Measurements from ENCODE around the gene CCDC117. TPM values are rescaled to one million over a fixed set of nuclear protein-coding genes. Genes with fewer than 3 reads are reported as not detected.

Gene CCDC117
- total RNA-seq, 1 experiment from 2014 or later = 33.5 TPM

- BruUV-seq (replicated peaks) = no TSS peak
- ChIA-PET POLR2A (ENCODE audit: low non-redundant PET) (no interaction called here), CTCF (no interaction called here)
- DNase-seq (ENCODE audit: low spot score) = no peak
- Histone ChIP-seq H3K4me3 (ENCODE audit: low read depth, low read length, poor library complexity, severe bottlenecking) (no peak overlapping the region), H3K9me3 (ENCODE audit: low read depth, low read length, poor library complexity, severe bottlenecking) (no peaks in the 10 kb centered on the region), H3K4me1 (ENCODE audit: insufficient read depth, low read length, poor library complexity, severe bottlenecking) (no peaks in the 10 kb centered on the region), H3K27me3 (replicated peaks; ENCODE audit: insufficient read depth, low read depth, low read length, poor library complexity) (no peaks in the 10 kb centered on the region), H3K27ac (ENCODE audit: low read depth, low read length, poor library complexity, severe bottlenecking) (no peak overlapping the region), H3K36me3 (ENCODE audit: insufficient read depth, low read length, poor library complexity, severe bottlenecking) (peaks cover 9% of the 10 kb centered on the region)
- TF ChIP-seq EZH2 (IDR thresholded peaks at IDR 0.05; ENCODE audit: borderline replicate concordance, low read depth, low read length, poor library complexity, severe bottlenecking) (no peak), CTCF (conservative IDR thresholded peaks at IDR 0.05; ENCODE audit: low read depth, low read length) (no peak)
- intact Hi-C loops (cut with micrococcal nuclease; ENCODE audit: unreplicated experiment) = no loop called here
Observed at GRCh38 chr22:28771195-28771791, 1.2 kb upstream of the CCDC117 start.

- Histone ChIP-seq H3K4me3 (ENCODE audit: low read depth, low read length, poor library complexity, severe bottlenecking) (peak overlapping the region; percentile 78), H3K27ac (ENCODE audit: low read depth, low read length, poor library complexity, severe bottlenecking) (peak overlapping the region; percentile 97), H3K27me3 (replicated peaks; ENCODE audit: insufficient read depth, low read depth, low read length, poor library complexity) (no peaks in the 10 kb centered on the region), H3K9me3 (ENCODE audit: low read depth, low read length, poor library complexity, severe bottlenecking) (no peaks in the 10 kb centered on the region), H3K36me3 (ENCODE audit: insufficient read depth, low read length, poor library complexity, severe bottlenecking) (peaks cover 12% of the 10 kb centered on the region), H3K4me1 (ENCODE audit: insufficient read depth, low read length, poor library complexity, severe bottlenecking) (no peaks in the 10 kb centered on the region)
- DNase-seq (ENCODE audit: low spot score) = no peak
- TSS peak; percentile 64 for BruUV-seq (replicated peaks)
- intact Hi-C loops (cut with micrococcal nuclease; ENCODE audit: unreplicated experiment) = loop anchor here (1.0 kb wide), 1 partner anchor 31 kb away; the partner anchor contains the start of gene HSCB
- POLR2A ChIA-PET (ENCODE audit: low non-redundant PET) = no interaction called here
- TF ChIP-seq CTCF (conservative IDR thresholded peaks at IDR 0.05; ENCODE audit: low read depth, low read length) (no peak), EZH2 (IDR thresholded peaks at IDR 0.05; ENCODE audit: borderline replicate concordance, low read depth, low read length, poor library complexity, severe bottlenecking) (no peak)
- CTCF ChIA-PET = interaction anchor here (0.6 kb wide), 1 partner anchor 172 kb away, joined by 3 read pairs; no protein-coding TSS in a partner anchor
Observed at GRCh38 chr22:28773461-28773867, 969 bp downstream of the CCDC117 start.

GRCh38 chr22:28774378-28774777 lies 1.9 kb downstream of the CCDC117 start:
- CTCF ChIA-PET = no interaction called here
- TF ChIP-seq CTCF (conservative IDR thresholded peaks at IDR 0.05; ENCODE audit: low read depth, low read length) (no peak), EZH2 (IDR thresholded peaks at IDR 0.05; ENCODE audit: borderline replicate concordance, low read depth, low read length, poor library complexity, severe bottlenecking) (no peak)
- no peak for DNase-seq (ENCODE audit: low spot score)
- Histone ChIP-seq H3K36me3 (ENCODE audit: insufficient read depth, low read length, poor library complexity, severe bottlenecking) (peaks cover 18% of the 10 kb centered on the region), H3K27me3 (replicated peaks; ENCODE audit: insufficient read depth, low read depth, low read length, poor library complexity) (no peaks in the 10 kb centered on the region), H3K27ac (ENCODE audit: low read depth, low read length, poor library complexity, severe bottlenecking) (no peak overlapping the region), H3K4me3 (ENCODE audit: low read depth, low read length, poor library complexity, severe bottlenecking) (no peak overlapping the region), H3K9me3 (ENCODE audit: low read depth, low read length, poor library complexity, severe bottlenecking) (no peaks in the 10 kb centered on the region), H3K4me1 (ENCODE audit: insufficient read depth, low read length, poor library complexity, severe bottlenecking) (no peaks in the 10 kb centered on the region)
- no TSS peak for BruUV-seq (replicated peaks)
- intact Hi-C loops (cut with micrococcal nuclease; ENCODE audit: unreplicated experiment) = no loop called here
- POLR2A ChIA-PET (ENCODE audit: low non-redundant PET) = no interaction called here
